ENCODE results near the gene TLE2. TPM values are rescaled to one million over a fixed set of nuclear protein-coding genes. Genes with fewer than 3 reads are reported as not detected.

TLE2 gene
- total and polyA plus RNA-seq, 2 donors (not counting 3 experiments of a cell fraction or from before 2014, with no cell fraction given): 32.0 to 38.8 TPM

- H3K9me3 ChIP-seq (replicated peaks; ENCODE audit: control insufficient read depth, insufficient read depth, low read length): no peaks in the 10 kb centered on the region
- H3K27me3 ChIP-seq (ENCODE audit: control insufficient read depth in 2 of 2, insufficient read depth in 2 of 2, low read length in 2 of 2): no peaks in the 10 kb centered on the region
- H3K9me1 ChIP-seq (replicated peaks; ENCODE audit: control insufficient read depth, extremely low read depth, insufficient read depth, low read length): no peaks in the 10 kb centered on the region
- ChIA-PET CTCF (no interaction called here), POLR2A (no interaction called here)
- TF ChIP-seq EZH2 (IDR thresholded peaks at IDR 0.05; ENCODE audit: borderline replicate concordance, low read depth, low read length, severe bottlenecking) (no peak), JUN (IDR thresholded peaks at IDR 0.05; ENCODE audit: borderline replicate concordance, insufficient read depth, insufficient read length, low read depth) (no peak), GATA2 (IDR thresholded peaks at IDR 0.05; ENCODE audit: insufficient read depth, insufficient read length, low read depth, low read length) (no peak)
- dilution Hi-C loops (cut with MboI; ENCODE audit: extremely low pct_ligation_motif_present, low sequenced_read_pairs) (no loop called here), intact Hi-C loops (cut with micrococcal nuclease) (no loop called here)
- DNase-seq (ENCODE audit: low read depth, low spot score): no peak
- no peaks in the 10 kb centered on the region for H4K20me1 ChIP-seq (replicated peaks; ENCODE audit: control insufficient read depth, extremely low read depth, insufficient read depth, low read length)
- no peak overlapping the region for H3K27ac ChIP-seq (ENCODE audit: insufficient read depth, low read depth, low read length)
- FAIRE-seq: no peak
- H3K9ac ChIP-seq (replicated peaks; ENCODE audit: extremely low read depth, insufficient read depth, low read length): no peak overlapping the region
- H3K79me2 ChIP-seq (ENCODE audit: control insufficient read depth, insufficient read depth, low read length): no peaks in the 10 kb centered on the region
- no peak overlapping the region for H3K4me2 ChIP-seq (ENCODE audit: insufficient read depth, low read length)
- H3K4me3 ChIP-seq (replicated peaks in 1 of 3; ENCODE audit: insufficient read depth in 1 of 3, low read depth in 1 of 3, low read length in 3 of 3): no peak overlapping the region
- peaks cover 0 to 35% of the 10 kb centered on the region in 2 experiments for H3K36me3 ChIP-seq (ENCODE audit: control insufficient read depth in 2 of 2, extremely low read depth in 1 of 2, insufficient read depth in 2 of 2, low read length in 2 of 2)
- H3K4me1 ChIP-seq (ENCODE audit: control insufficient read depth, extremely low read depth, insufficient read depth, low read length): no peaks in the 10 kb centered on the region
- no peak overlapping the region for H2AFZ ChIP-seq (ENCODE audit: low read depth, low read length)
- BruUV-seq (replicated peaks): no TSS peak
Measured at GRCh38 chr19:3007975-3008374, 21.1 kb downstream of the TLE2 start.

- TF ChIP-seq POLR2A (IDR thresholded peaks at IDR 0.05; ENCODE audit: low read depth, low read length) (no peak), POLR2AphosphoS5 (IDR thresholded peaks at IDR 0.05; ENCODE audit: insufficient read depth, low read depth, low read length) (no peak), FOS (IDR thresholded peaks at IDR 0.05; ENCODE audit: borderline replicate concordance, insufficient read depth, low read length) (no peak), GATA2 (IDR thresholded peaks at IDR 0.05; ENCODE audit: insufficient read depth, insufficient read length, low read depth, low read length) (no peak), MYC (IDR thresholded peaks at IDR 0.05; ENCODE audit: low read depth, low read length) (no peak)
- Histone ChIP-seq H3K4me2 (ENCODE audit: insufficient read depth, low read length) (no peak overlapping the region), H3K9ac (replicated peaks; ENCODE audit: extremely low read depth, insufficient read depth, low read length) (no peak overlapping the region), H3K9me1 (replicated peaks; ENCODE audit: control insufficient read depth, extremely low read depth, insufficient read depth, low read length) (no peaks in the 10 kb centered on the region), H3K36me3 (ENCODE audit: control insufficient read depth in 2 of 2, extremely low read depth in 1 of 2, insufficient read depth in 2 of 2, low read length in 2 of 2) (peaks cover 0 to 29% of the 10 kb centered on the region in 2 experiments), H4K20me1 (replicated peaks; ENCODE audit: control insufficient read depth, extremely low read depth, insufficient read depth, low read length) (no peaks in the 10 kb centered on the region), H3K79me2 (ENCODE audit: control insufficient read depth, insufficient read depth, low read length) (no peaks in the 10 kb centered on the region), H3K27me3 (ENCODE audit: control insufficient read depth in 2 of 2, insufficient read depth in 2 of 2, low read length in 2 of 2) (no peaks in the 10 kb centered on the region), H2AFZ (ENCODE audit: low read depth, low read length) (no peak overlapping the region), H3K4me1 (ENCODE audit: control insufficient read depth, extremely low read depth, insufficient read depth, low read length) (no peaks in the 10 kb centered on the region), H3K27ac (ENCODE audit: insufficient read depth, low read depth, low read length) (no peak overlapping the region), H3K4me3 (replicated peaks in 1 of 3; ENCODE audit: insufficient read depth in 1 of 3, low read depth in 1 of 3, low read length in 3 of 3) (no peak overlapping the region), H3K9me3 (replicated peaks; ENCODE audit: control insufficient read depth, insufficient read depth, low read length) (no peaks in the 10 kb centered on the region)
- ChIA-PET CTCF (interaction anchor here (0.8 kb wide), 1 partner anchor 103 kb away, joined by 3 read pairs; no protein-coding TSS in a partner anchor), POLR2A (no interaction called here)
- DNase-seq (ENCODE audit: low read depth, low spot score) (no peak), FAIRE-seq (no peak)
- no TSS peak for BruUV-seq (replicated peaks)
- dilution Hi-C loops (cut with MboI; ENCODE audit: extremely low pct_ligation_motif_present, low sequenced_read_pairs): no loop called here
- intact Hi-C loops (cut with micrococcal nuclease): no loop called here
Measured at GRCh38 chr19:3006075-3006767, 22.9 kb downstream of the TLE2 start.

Data from endothelial cell of umbilical vein (primary cell).